Measurements from ENCODE around the gene NDOR1. TPM values are rescaled to one million over a fixed set of nuclear protein-coding genes. Genes with fewer than 3 reads are reported as not detected.

The NDOR1 gene
- total RNA-seq, 1 donor from 2014 or later = 4.5 TPM

Other genes starting within 250 kb of the NDOR1 start
- gene PTGDS, start 228.2 kb upstream of the NDOR1 start, total RNA-seq = 11.1 and 66.1 TPM in 2 replicates
- gene LCNL1, start 222.7 kb upstream of the NDOR1 start, total RNA-seq = 0.50 and 1.1 TPM in 2 replicates
- gene PAXX, start 213.3 kb upstream of the NDOR1 start, total RNA-seq = 8.0 and 11.2 TPM in 2 replicates
- gene CLIC3, start 209.1 kb upstream of the NDOR1 start, total RNA-seq = 2.0 and 2.9 TPM in 2 replicates
- gene ABCA2, start 177.5 kb upstream of the NDOR1 start, total RNA-seq = 81.1 and 129 TPM in 2 replicates
- gene FUT7, start 173.6 kb upstream of the NDOR1 start, total RNA-seq = not detected in 2 replicates
- 21.6 and 66.1 TPM in 2 replicates for gene NPDC1, start 159.5 kb upstream of the NDOR1 start, total RNA-seq
- not detected in 2 replicates for gene ENTPD2, start 151.6 kb upstream of the NDOR1 start, total RNA-seq
- gene SAPCD2, start 135.1 kb upstream of the NDOR1 start, total RNA-seq = 2.7 and 3.7 TPM in 2 replicates
- gene UAP1L1, start 128.2 kb upstream of the NDOR1 start, total RNA-seq = 20.3 and 38.3 TPM in 2 replicates
- 153 and 203 TPM in 2 replicates for gene MAN1B1, start 118.7 kb upstream of the NDOR1 start, total RNA-seq
- 82.9 and 145 TPM in 2 replicates for gene DPP7, start 91.0 kb upstream of the NDOR1 start, total RNA-seq
- 0.10 TPM in 1 of 2 replicates, not detected in the other for gene GRIN1, start 66.5 kb upstream of the NDOR1 start, total RNA-seq
- gene LRRC26, start 35.6 kb upstream of the NDOR1 start, total RNA-seq = not detected in 2 replicates
- gene TMEM210, start 33.6 kb upstream of the NDOR1 start, total RNA-seq = not detected in 2 replicates
- gene ANAPC2, start 17.1 kb upstream of the NDOR1 start, total RNA-seq = 24.6 and 33.7 TPM in 2 replicates
- 42.6 and 53.3 TPM in 2 replicates for gene SSNA1, start 17.0 kb upstream of the NDOR1 start, total RNA-seq
- gene TPRN, start 5.0 kb upstream of the NDOR1 start, total RNA-seq = 6.1 and 9.5 TPM in 2 replicates
- gene TMEM203, start 52 bp upstream of the NDOR1 start, total RNA-seq = 36.8 and 39.2 TPM in 2 replicates
- 1.2 and 2.8 TPM in 2 replicates for gene RNF208, start 16.5 kb downstream of the NDOR1 start, total RNA-seq
- gene CYSRT1, start 19.5 kb downstream of the NDOR1 start, total RNA-seq = 0.33 and 0.66 TPM in 2 replicates
- 0.07 TPM in 1 of 2 replicates, not detected in the other for gene RNF224, start 21.8 kb downstream of the NDOR1 start, total RNA-seq
- not detected in 2 replicates for gene SLC34A3, start 25.2 kb downstream of the NDOR1 start, total RNA-seq
- gene TUBB4B, start 35.6 kb downstream of the NDOR1 start, total RNA-seq = 145 and 163 TPM in 2 replicates
- gene STPG3, start 45.6 kb downstream of the NDOR1 start, total RNA-seq = not detected in 2 replicates
- gene NELFB, start 49.6 kb downstream of the NDOR1 start, total RNA-seq = 59.5 and 64.4 TPM in 2 replicates
- gene TOR4A, start 72.0 kb downstream of the NDOR1 start, total RNA-seq = 19.7 and 47.4 TPM in 2 replicates
- gene NRARP, start 96.6 kb downstream of the NDOR1 start, total RNA-seq = 0.13 and 0.20 TPM in 2 replicates
- gene EXD3, start 217.5 kb downstream of the NDOR1 start, total RNA-seq = 11.5 and 14.7 TPM in 2 replicates
- gene NOXA1, start 217.7 kb downstream of the NDOR1 start, total RNA-seq = 0.36 and 0.46 TPM in 2 replicates
- gene ENTPD8, start 235.7 kb downstream of the NDOR1 start, total RNA-seq = not detected in 2 replicates

All from smooth muscle cell of the pulmonary artery (primary cell).